HG02852 (cell line): ENCODE data around the gene TMEM108.

Experiments used
- ATAC-seq: cut with Tn5 transposase; IDR thresholded peaks from one replicate; pipeline ENCODE4 v1.9.1; 2021; ENCODE audit warnings: mild to moderate bottlenecking, moderate library complexity; ENCODE audit not compliant: unreplicated experiment

Gene TMEM108

DNA sequence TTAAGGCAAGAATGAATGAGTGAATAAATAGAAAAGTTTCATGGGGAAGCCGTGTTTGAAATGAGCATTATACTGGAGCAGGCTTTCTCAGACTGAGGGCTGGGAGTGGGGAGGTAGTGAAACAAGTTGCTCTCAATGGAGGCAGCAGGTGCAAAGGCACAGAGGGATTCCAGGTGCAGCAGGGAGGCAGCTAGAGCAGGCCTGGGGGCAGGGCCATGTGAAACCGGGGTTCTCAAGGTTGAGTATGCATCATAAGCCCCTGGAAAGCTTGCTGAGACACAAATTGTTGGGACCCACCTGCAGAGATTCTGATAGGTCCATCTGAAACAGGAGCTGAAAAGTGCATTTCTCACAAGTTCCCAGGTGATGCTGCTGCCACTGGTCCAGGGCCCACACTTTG lies 406.9 kb downstream of the TMEM108 start:
- ATAC-seq: no peak
